ENCODE measurements around the gene CABP7. TPM values are rescaled to one million over a fixed set of nuclear protein-coding genes. Genes with fewer than 3 reads are reported as not detected.

The CABP7 gene
- total RNA-seq, 1 donor from 2014 or later = not detected

GRCh38 chr22:29731058-29731850, 11.5 kb downstream of the CABP7 start:
- no peaks in the 10 kb centered on the region for H3K9me3 ChIP-seq
- ATAC-seq (no peak), DNase-seq (no peak)
- no peaks in the 10 kb centered on the region for H3K4me1 ChIP-seq
- H3K4me3 ChIP-seq = no peak overlapping the region
- TF ChIP-seq, protein P1, sequence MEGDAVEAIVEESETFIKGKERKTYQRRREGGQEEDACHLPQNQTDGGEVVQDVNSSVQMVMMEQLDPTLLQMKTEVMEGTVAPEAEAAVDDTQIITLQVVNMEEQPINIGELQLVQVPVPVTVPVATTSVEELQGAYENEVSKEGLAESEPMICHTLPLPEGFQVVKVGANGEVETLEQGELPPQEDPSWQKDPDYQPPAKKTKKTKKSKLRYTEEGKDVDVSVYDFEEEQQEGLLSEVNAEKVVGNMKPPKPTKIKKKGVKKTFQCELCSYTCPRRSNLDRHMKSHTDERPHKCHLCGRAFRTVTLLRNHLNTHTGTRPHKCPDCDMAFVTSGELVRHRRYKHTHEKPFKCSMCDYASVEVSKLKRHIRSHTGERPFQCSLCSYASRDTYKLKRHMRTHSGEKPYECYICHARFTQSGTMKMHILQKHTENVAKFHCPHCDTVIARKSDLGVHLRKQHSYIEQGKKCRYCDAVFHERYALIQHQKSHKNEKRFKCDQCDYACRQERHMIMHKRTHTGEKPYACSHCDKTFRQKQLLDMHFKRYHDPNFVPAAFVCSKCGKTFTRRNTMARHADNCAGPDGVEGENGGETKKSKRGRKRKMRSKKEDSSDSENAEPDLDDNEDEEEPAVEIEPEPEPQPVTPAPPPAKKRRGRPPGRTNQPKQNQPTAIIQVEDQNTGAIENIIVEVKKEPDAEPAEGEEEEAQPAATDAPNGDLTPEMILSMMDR (IDR thresholded peaks at IDR 0.05) = no peak
- no peak overlapping the region for H3K27ac ChIP-seq
- peaks cover 4% of the 10 kb centered on the region for H3K36me3 ChIP-seq
- intact Hi-C loops (cut with DNase I) = no loop called here
- no peaks in the 10 kb centered on the region for H3K27me3 ChIP-seq

DNA sequence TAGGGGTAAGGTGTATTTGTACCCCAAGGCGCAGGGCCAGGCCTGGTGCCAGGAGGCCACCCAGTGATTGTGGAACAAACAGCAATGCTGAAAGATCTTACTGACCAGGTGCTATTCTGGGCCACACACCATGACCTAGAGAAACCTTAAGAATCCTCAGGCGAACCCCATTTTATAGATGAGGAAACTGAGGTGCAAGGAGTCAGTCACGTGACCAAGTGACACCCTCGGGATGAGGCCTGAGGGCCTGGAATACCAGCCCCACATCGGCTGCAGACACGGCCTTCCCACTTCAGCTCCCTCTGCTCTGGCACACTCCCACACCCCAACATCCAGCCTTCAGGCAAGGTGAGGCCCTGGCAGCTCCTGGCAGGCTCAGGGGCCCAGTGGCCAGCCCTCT, 13.1 kb downstream of the CABP7 start:
- no peaks in the 10 kb centered on the region for H3K27me3 ChIP-seq
- TF ChIP-seq, protein P1 (IDR thresholded peaks at IDR 0.05) = no peak
- no peak overlapping the region for H3K27ac ChIP-seq
- no peaks in the 10 kb centered on the region for H3K4me1 ChIP-seq
- no peak for ATAC-seq
- peaks cover 4% of the 10 kb centered on the region for H3K36me3 ChIP-seq
- H3K4me3 ChIP-seq = no peak overlapping the region
- intact Hi-C loops (cut with DNase I) = no loop called here
- no peaks in the 10 kb centered on the region for H3K9me3 ChIP-seq
- DNase-seq = no peak

- no peak for ATAC-seq
- TF ChIP-seq, protein P1 (IDR thresholded peaks at IDR 0.05) = no peak
- DNase-seq = peak; percentile 61
- Histone ChIP-seq H3K27ac (no peak overlapping the region), H3K9me3 (no peaks in the 10 kb centered on the region), H3K27me3 (no peaks in the 10 kb centered on the region), H3K4me3 (no peak overlapping the region), H3K4me1 (no peaks in the 10 kb centered on the region), H3K36me3 (peaks cover 4% of the 10 kb centered on the region)
- intact Hi-C loops (cut with DNase I) = no loop called here
Measured at GRCh38 chr22:29733362-29734201, 13.8 kb downstream of the CABP7 start.

DNA sequence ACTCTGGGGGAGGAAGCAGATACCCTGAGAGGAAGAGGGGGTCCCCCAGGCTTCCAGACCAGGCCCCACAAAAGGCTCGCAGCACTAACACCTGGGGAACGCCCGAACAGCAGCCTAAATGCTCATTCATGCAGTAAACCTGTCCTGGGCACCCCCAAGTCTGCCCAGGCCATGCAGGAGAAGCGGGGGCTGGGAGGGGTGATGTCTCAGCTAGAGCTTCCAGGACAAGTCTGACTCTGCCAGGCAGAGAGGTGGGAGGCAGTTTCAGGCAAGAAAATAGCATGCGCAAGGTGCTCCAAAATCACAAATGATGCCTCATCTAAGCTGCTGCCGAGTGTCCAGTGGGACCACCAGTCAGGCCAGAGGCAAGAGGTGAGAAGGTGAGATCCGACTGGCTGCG, 14.6 kb downstream of the CABP7 start:
- H3K9me3 ChIP-seq = no peaks in the 10 kb centered on the region
- H3K27ac ChIP-seq = no peak overlapping the region
- no peaks in the 10 kb centered on the region for H3K27me3 ChIP-seq
- H3K4me1 ChIP-seq = no peaks in the 10 kb centered on the region
- DNase-seq (no peak), ATAC-seq (no peak)
- intact Hi-C loops (cut with DNase I) = no loop called here
- H3K36me3 ChIP-seq = peaks cover 4% of the 10 kb centered on the region
- TF ChIP-seq, protein P1 (IDR thresholded peaks at IDR 0.05) = no peak
- no peak overlapping the region for H3K4me3 ChIP-seq

GRCh38 chr22:29734838-29735237, 15.0 kb downstream of the CABP7 start:
- H3K27me3 ChIP-seq = no peaks in the 10 kb centered on the region
- peaks cover 9% of the 10 kb centered on the region for H3K36me3 ChIP-seq
- DNase-seq (no peak), ATAC-seq (no peak)
- no peaks in the 10 kb centered on the region for H3K9me3 ChIP-seq
- intact Hi-C loops (cut with DNase I) = no loop called here
- no peaks in the 10 kb centered on the region for H3K4me1 ChIP-seq
- TF ChIP-seq, protein P1 (IDR thresholded peaks at IDR 0.05) = no peak
- no peak overlapping the region for H3K4me3 ChIP-seq
- no peak overlapping the region for H3K27ac ChIP-seq

All from upper lobe of right lung (tissue), 1 donor.